H9 (cell line): Measurements from ENCODE around the gene AVEN. TPM values are rescaled to one million over a fixed set of nuclear protein-coding genes. Genes with fewer than 3 reads are reported as not detected.

Experiments used
- DNase-seq: peaks from one replicate; pipeline ENCODE4 v3.0.0-alpha.2; 2017
- H2AFZ ChIP-seq: one replicate; pipeline ENCODE4 v1.6.1; 2013; ENCODE audit warnings: mild to moderate bottlenecking, low read length, control low read depth, moderate library complexity
- H2AK5ac ChIP-seq: 2 replicates; pipeline ENCODE4 v1.6.1; 2013; ENCODE audit warnings: low read length, control low read depth, mixed read lengths; ENCODE audit not compliant: insufficient read length
- H2BK120ac ChIP-seq: one replicate; pipeline ENCODE4 v1.6.1; 2013; ENCODE audit warnings: low read depth, mild to moderate bottlenecking, low read length, control low read depth, inconsistent platforms; ENCODE audit not compliant: poor library complexity, severe bottlenecking
- H2BK12ac ChIP-seq: 2 replicates; pipeline ENCODE4 v1.6.1; 2013; ENCODE audit warnings: low read length, control low read depth, mixed read lengths, low read depth; ENCODE audit not compliant: insufficient read length
- H2BK15ac ChIP-seq: 2 replicates; pipeline ENCODE4 v1.6.1; 2013; ENCODE audit warnings: low read depth, low read length, control low read depth
- H2BK20ac ChIP-seq: one replicate; pipeline ENCODE4 v1.6.1; 2013; ENCODE audit warnings: low read depth, mild to moderate bottlenecking, low read length, control low read depth, inconsistent platforms; ENCODE audit not compliant: poor library complexity, severe bottlenecking
- H2BK5ac ChIP-seq: 2 replicates; pipeline ENCODE4 v1.6.1; 2013; ENCODE audit warnings: low read length, control low read depth, mixed read lengths; ENCODE audit not compliant: insufficient read length
- H3K14ac ChIP-seq: 2 replicates; pipeline ENCODE4 v1.6.1; 2013; ENCODE audit warnings: low read length, control low read depth; ENCODE audit not compliant: insufficient read depth
- H3K18ac ChIP-seq: 2 replicates; pipeline ENCODE4 v1.6.1; 2013; ENCODE audit warnings: low read depth, mild to moderate bottlenecking, mixed read lengths, low read length, control low read depth; ENCODE audit not compliant: insufficient read length
- H3K23ac ChIP-seq: 2 replicates; pipeline ENCODE4 v1.6.1; 2013; ENCODE audit warnings: low read length, control low read depth, mixed read lengths, low read depth; ENCODE audit not compliant: insufficient read length
- H3K23me2 ChIP-seq: 2 replicates; pipeline ENCODE4 v1.6.1; 2013; ENCODE audit warnings: low read depth, mild to moderate bottlenecking, mixed read lengths, low read length, control low read depth; ENCODE audit not compliant: insufficient read length, poor library complexity, severe bottlenecking
- H3K27ac ChIP-seq: 2 replicates; pipeline ENCODE4 v1.5.1; 2013; ENCODE audit warnings: low read length, control low read depth, mixed read lengths, low read depth; ENCODE audit not compliant: insufficient read length
- H3K27me3 ChIP-seq: 2 replicates; pipeline ENCODE4 v1.6.1; 2013; ENCODE audit warnings: low read length, control low read depth, inconsistent platforms; ENCODE audit not compliant: insufficient read depth
- H3K4ac ChIP-seq: 2 replicates; pipeline ENCODE4 v1.6.1; 2013; ENCODE audit warnings: low read depth, mild to moderate bottlenecking, control low read depth, inconsistent platforms, low read length, moderate library complexity
- H3K4me1 ChIP-seq: 2 replicates; pipeline ENCODE4 v1.6.1; 2013; ENCODE audit warnings: low read length, control low read depth, inconsistent platforms; ENCODE audit not compliant: insufficient read depth
- H3K4me2 ChIP-seq: 2 replicates; pipeline ENCODE4 v1.6.1; 2013; ENCODE audit warnings: low read length, control low read depth, mixed read lengths; ENCODE audit not compliant: insufficient read length, insufficient read depth
- H3K56ac ChIP-seq: 2 replicates; pipeline ENCODE4 v1.6.1; 2013; ENCODE audit warnings: low read depth, mild to moderate bottlenecking, mixed read lengths, low read length, control low read depth; ENCODE audit not compliant: insufficient read length
- H3K79me1 ChIP-seq: 2 replicates; pipeline ENCODE4 v1.6.1; 2013; ENCODE audit warnings: low read depth, mild to moderate bottlenecking, moderate library complexity, low read length, control low read depth, inconsistent platforms; ENCODE audit not compliant: insufficient read depth, poor library complexity, severe bottlenecking
- H3K79me2 ChIP-seq: 2 replicates; pipeline ENCODE4 v1.6.1; 2013; ENCODE audit warnings: low read length, control low read depth, inconsistent platforms; ENCODE audit not compliant: insufficient read depth
- H3K9ac ChIP-seq: 2 replicates; pipeline ENCODE4 v1.6.1; 2013; ENCODE audit warnings: low read length, control low read depth, mixed read lengths; ENCODE audit not compliant: insufficient read length; ENCODE audit errors: extremely low read depth
- H3K9me3 ChIP-seq: one replicate; pipeline ENCODE4 v1.6.1; 2013; ENCODE audit warnings: low read depth, low read length, inconsistent platforms; ENCODE audit not compliant: control insufficient read depth
- H3T11ph ChIP-seq: one replicate; pipeline ENCODE4 v1.6.1; 2013; ENCODE audit warnings: mild to moderate bottlenecking, low read length, control low read depth, inconsistent platforms
- H4K20me1 ChIP-seq: one replicate; pipeline ENCODE4 v1.6.1; 2013; ENCODE audit not compliant: control insufficient read depth, insufficient read length, insufficient read depth
- H4K5ac ChIP-seq: 2 replicates; pipeline ENCODE4 v1.6.1; 2013; ENCODE audit warnings: low read depth, mild to moderate bottlenecking, mixed read lengths, low read length, control low read depth; ENCODE audit not compliant: insufficient read length
- H4K8ac ChIP-seq: replicated peaks from 2 replicates; pipeline ENCODE4 v1.6.1; 2013; ENCODE audit warnings: low read length, control low read depth, mixed read lengths, low read depth; ENCODE audit not compliant: insufficient read length
- H4K91ac ChIP-seq: 2 replicates; pipeline ENCODE4 v1.6.1; 2013; ENCODE audit warnings: low read depth, mild to moderate bottlenecking, moderate library complexity, mixed read lengths, low read length, control low read depth; ENCODE audit not compliant: insufficient read length
- H3K27ac Mint-ChIP-seq, 3 experiments: 2 replicates in 2 of 3; 3 replicates in 1 of 3; pipeline ENCODE4 v1.8.0; 2020 to 2021; ENCODE audit warnings: mixed read lengths in 3 of 3, mild to moderate bottlenecking in 1 of 3, moderate library complexity in 1 of 3
- H3K27me3 Mint-ChIP-seq: 2 replicates; pipeline ENCODE4 v1.8.0; 2021; ENCODE audit warnings: low read depth, mild to moderate bottlenecking, moderate library complexity, mixed read lengths
- H3K36me3 Mint-ChIP-seq, 3 experiments: 2 replicates in 2 of 3; 3 replicates in 1 of 3; pipeline ENCODE4 v1.8.0; 2020 to 2021; ENCODE audit warnings: low read depth in 3 of 3, mixed read lengths in 3 of 3; ENCODE audit not compliant: insufficient read depth in 1 of 3
- H3K4me1 Mint-ChIP-seq, 2 experiments: 2 replicates each; pipeline ENCODE4 v1.8.0; 2020; ENCODE audit warnings: mixed read lengths in 2 of 2
- H3K4me3 Mint-ChIP-seq, 2 experiments: 2 replicates in 1 of 2; 3 replicates in 1 of 2; pipeline ENCODE4 v1.8.0; 2020 to 2021; ENCODE audit warnings: mild to moderate bottlenecking in 2 of 2, mixed read lengths in 2 of 2, moderate library complexity in 1 of 2
- H3K9me3 Mint-ChIP-seq, 2 experiments: 2 replicates in 1 of 2; 3 replicates in 1 of 2; pipeline ENCODE4 v1.8.0; 2020; ENCODE audit warnings: mild to moderate bottlenecking in 2 of 2, mixed read lengths in 2 of 2, moderate library complexity in 1 of 2
- WGBS: extraction: QIAGEN DNeasy Blood & Tissue Kit; methylation state at CpG from one replicate; pipeline ENCODE4 v1.1.7; 2013; ENCODE audit warnings: missing lambda C conversion rate, low lambda C conversion rate, mixed read lengths; ENCODE audit not compliant: insufficient read length; ENCODE audit errors: extremely low coverage; 5-methylcytosine and 5-hydroxymethylcytosine counted together
- total RNA-seq: library from RNA; stranded (reverse); gene quantifications from 2 replicates; pipeline ENCODE4 v1.2.1, GENCODE V29; 2021
- TF ChIP-seq, protein P1 (sequence below): fragments of 200-600 bp; sonication (generic); conservative IDR thresholded peaks from 3 replicates; pipeline ENCODE4 v1.8.0; 2021; ENCODE audit warnings: antibody characterized with exemption, mild to moderate bottlenecking

AVEN gene
- total RNA-seq, 1 experiment from 2014 or later = 16.1 TPM

DNA sequence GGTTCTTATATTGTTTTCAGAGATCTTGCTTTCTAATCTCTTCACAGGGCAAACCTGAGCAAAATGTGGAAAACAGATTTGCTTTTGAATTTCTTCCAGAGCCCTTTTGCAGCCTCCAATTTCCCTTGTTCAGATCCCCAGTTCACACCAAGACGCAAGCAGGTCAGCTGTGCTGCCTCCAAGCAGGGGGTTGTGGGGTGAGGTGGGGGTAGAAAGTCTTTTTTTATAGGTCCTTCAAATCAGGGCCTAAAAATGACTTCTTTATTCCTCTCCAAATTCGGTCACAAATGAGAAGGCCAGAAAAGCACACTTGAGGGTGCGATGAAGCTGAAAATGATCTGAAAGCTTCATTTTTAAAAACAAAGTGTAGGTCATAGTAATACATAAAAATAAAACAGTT is 26.3 kb upstream of the AVEN start:
- H3K4me1 Mint-ChIP-seq = no peaks in the 10 kb centered on the region
- Histone ChIP-seq H2BK12ac (no peak overlapping the region), H3K9me3 (no peaks in the 10 kb centered on the region), H3K79me2 (no peaks in the 10 kb centered on the region), H3K79me1 (no peaks in the 10 kb centered on the region), H3K4me2 (no peak overlapping the region), H3K27ac (no peak overlapping the region), H2AFZ (no peak overlapping the region), H3K23ac (no peak overlapping the region), H2BK20ac (no peak overlapping the region), H3K4ac (no peak overlapping the region), H3T11ph (no peak overlapping the region), H4K91ac (no peak overlapping the region), H2BK120ac (no peak overlapping the region), H3K18ac (no peak overlapping the region), H3K56ac (no peak overlapping the region), H3K9ac (no peak overlapping the region), H4K5ac (no peak overlapping the region), H3K27me3 (no peaks in the 10 kb centered on the region), H2BK15ac (no peak overlapping the region), H3K14ac (no peak overlapping the region), H4K20me1 (no peaks in the 10 kb centered on the region), H2AK5ac (no peak overlapping the region), H3K23me2 (no peaks in the 10 kb centered on the region), H2BK5ac (no peak overlapping the region), H4K8ac (no peak overlapping the region), H3K4me1 (no peaks in the 10 kb centered on the region)
- no CpG with 5 or more reads among the region's 3 CpGs for WGBS
- H3K9me3 Mint-ChIP-seq = no peaks in the 10 kb centered on the region
- no peak overlapping the region for H3K4me3 Mint-ChIP-seq
- DNase-seq = no peak
- no peak overlapping the region for H3K27ac Mint-ChIP-seq
- no peaks in the 10 kb centered on the region for H3K36me3 Mint-ChIP-seq
- TF ChIP-seq, protein P1, sequence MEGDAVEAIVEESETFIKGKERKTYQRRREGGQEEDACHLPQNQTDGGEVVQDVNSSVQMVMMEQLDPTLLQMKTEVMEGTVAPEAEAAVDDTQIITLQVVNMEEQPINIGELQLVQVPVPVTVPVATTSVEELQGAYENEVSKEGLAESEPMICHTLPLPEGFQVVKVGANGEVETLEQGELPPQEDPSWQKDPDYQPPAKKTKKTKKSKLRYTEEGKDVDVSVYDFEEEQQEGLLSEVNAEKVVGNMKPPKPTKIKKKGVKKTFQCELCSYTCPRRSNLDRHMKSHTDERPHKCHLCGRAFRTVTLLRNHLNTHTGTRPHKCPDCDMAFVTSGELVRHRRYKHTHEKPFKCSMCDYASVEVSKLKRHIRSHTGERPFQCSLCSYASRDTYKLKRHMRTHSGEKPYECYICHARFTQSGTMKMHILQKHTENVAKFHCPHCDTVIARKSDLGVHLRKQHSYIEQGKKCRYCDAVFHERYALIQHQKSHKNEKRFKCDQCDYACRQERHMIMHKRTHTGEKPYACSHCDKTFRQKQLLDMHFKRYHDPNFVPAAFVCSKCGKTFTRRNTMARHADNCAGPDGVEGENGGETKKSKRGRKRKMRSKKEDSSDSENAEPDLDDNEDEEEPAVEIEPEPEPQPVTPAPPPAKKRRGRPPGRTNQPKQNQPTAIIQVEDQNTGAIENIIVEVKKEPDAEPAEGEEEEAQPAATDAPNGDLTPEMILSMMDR = no peak
- no peaks in the 10 kb centered on the region for H3K27me3 Mint-ChIP-seq
